CD4-positive, CD25-positive, alpha-beta regulatory T cell (primary cell): Measurements from ENCODE around the gene IGLON5. TPM values are rescaled to one million over a fixed set of nuclear protein-coding genes. Genes with fewer than 3 reads are reported as not detected.

Experiments used
- ATAC-seq, 2 donors: fragments of 150-1000 bp; cut with Tn5 transposase; one replicate each; pipeline ENCODE4 v1.10.0; 2021; ENCODE audit warnings: low read depth in 2 of 2, moderate number of reproducible peaks in 2 of 2, moderate library complexity in 1 of 2
- DNase-seq, 3 donors: peaks; one replicate each; pipeline versions ENCODE4 v3.0.0 to v3.0.0-alpha.2; 2012 to 2022; ENCODE audit warnings: mixed read lengths in 1 of 3
- H3K27ac ChIP-seq: one replicate; pipeline ENCODE4 v1.7.0; 2013; ENCODE audit warnings: mild to moderate bottlenecking, low read length; ENCODE audit not compliant: insufficient read depth, poor library complexity, severe bottlenecking
- H3K27me3 ChIP-seq: one replicate; pipeline ENCODE4 v1.7.0; 2013; ENCODE audit warnings: low read length; ENCODE audit not compliant: control insufficient read depth, insufficient read depth
- H3K36me3 ChIP-seq: one replicate; pipeline ENCODE4 v1.7.0; 2013; ENCODE audit warnings: mild to moderate bottlenecking, low read length, moderate library complexity; ENCODE audit not compliant: control insufficient read depth, insufficient read depth
- H3K4me1 ChIP-seq: 2 replicates; pipeline ENCODE4 v1.7.0; 2013; ENCODE audit warnings: mild to moderate bottlenecking, low read length; ENCODE audit not compliant: insufficient read depth, control insufficient read depth, poor library complexity, severe bottlenecking
- H3K4me3 ChIP-seq: one replicate; pipeline ENCODE4 v1.7.0; 2013; ENCODE audit warnings: low read depth, mild to moderate bottlenecking, low read length, moderate library complexity
- H3K9me3 ChIP-seq, 2 experiments: 1 replicate in 1 of 2; 2 replicates in 1 of 2; pipeline ENCODE4 v1.7.0; 2013; ENCODE audit warnings: low read length in 2 of 2, mild to moderate bottlenecking in 1 of 2, moderate library complexity in 1 of 2; ENCODE audit not compliant: control insufficient read depth in 2 of 2
- H3K27ac Mint-ChIP-seq, 3 donors: one replicate each; pipeline ENCODE4 v1.8.0; 2020 to 2022; ENCODE audit warnings: mild to moderate bottlenecking in 3 of 3, mixed read lengths in 3 of 3, moderate library complexity in 2 of 3
- H3K27me3 Mint-ChIP-seq: one replicate; pipeline ENCODE4 v1.8.0; 2022; ENCODE audit warnings: mild to moderate bottlenecking, mixed read lengths
- H3K36me3 Mint-ChIP-seq: one replicate; pipeline ENCODE4 v1.8.0; 2020; ENCODE audit warnings: mixed read lengths
- H3K4me1 Mint-ChIP-seq, 4 donors: one replicate each; pipeline ENCODE4 v1.8.0; 2020 to 2022; ENCODE audit warnings: mixed read lengths in 4 of 4, mild to moderate bottlenecking in 1 of 4
- H3K4me3 Mint-ChIP-seq, 4 donors: one replicate each; pipeline ENCODE4 v1.8.0; 2020 to 2022; ENCODE audit warnings: mild to moderate bottlenecking in 4 of 4, mixed read lengths in 4 of 4, moderate library complexity in 3 of 4
- H3K9me3 Mint-ChIP-seq, 7 donors: one replicate each; pipeline ENCODE4 v1.8.0; 2020 to 2022; ENCODE audit warnings: mixed read lengths in 7 of 7, mild to moderate bottlenecking in 3 of 7, moderate library complexity in 2 of 7
- polyA plus RNA-seq, 4 donors: library from polyadenylated mRNA; unstranded; fragments of 300-500 nt; fragmentation: Illumina TruSeq; gene quantifications; one replicate each; pipeline ENCODE4 v1.2.3, GENCODE V29; 2021
- total RNA-seq: library from RNA; stranded (reverse); gene quantifications from one replicate; pipeline ENCODE4 v1.2.3, GENCODE V29; 2022

Gene IGLON5
- total and polyA plus RNA-seq, 5 donors from 2014 or later: not detected

DNA sequence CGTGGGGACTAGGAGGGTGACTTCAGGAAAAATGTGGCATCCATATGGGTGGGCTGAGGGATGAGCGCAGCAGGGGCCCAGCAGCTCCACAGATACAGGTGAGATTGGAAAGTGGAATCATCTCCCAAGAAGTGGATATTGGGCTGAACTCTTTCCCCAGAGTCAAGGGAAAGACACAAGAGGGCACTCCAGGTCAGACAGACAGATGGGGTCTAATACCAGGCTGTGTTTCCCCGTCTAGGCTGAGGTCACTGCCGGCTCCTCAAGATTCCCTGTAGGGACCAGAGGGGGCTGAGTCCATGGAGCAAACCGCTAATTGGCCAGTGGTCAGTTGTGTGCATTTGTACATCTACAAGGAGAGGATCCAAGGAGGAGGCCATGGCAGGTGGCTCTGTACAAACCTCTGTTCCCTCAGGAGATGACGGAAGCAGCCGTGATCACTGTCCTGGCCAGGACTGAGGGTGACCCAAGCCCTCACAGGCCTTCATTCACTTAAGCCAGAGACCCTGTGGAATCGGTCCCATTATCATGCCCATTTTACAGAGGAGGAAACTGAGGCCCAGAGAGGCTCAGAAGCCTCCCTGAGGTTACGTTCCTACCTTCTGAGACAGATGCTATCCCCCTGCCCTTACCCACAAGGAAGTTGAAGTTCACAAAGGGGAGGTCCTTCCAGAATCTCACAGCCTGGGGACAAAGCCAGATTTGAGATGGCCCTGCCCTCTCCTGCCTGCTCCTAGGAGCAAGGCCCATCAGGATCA lies 14.9 kb upstream of the IGLON5 start:
- Mint-ChIP-seq H3K4me3 (no peak overlapping the region), H3K27me3 (no peaks in the 10 kb centered on the region)
- H3K36me3 ChIP-seq: no peaks in the 10 kb centered on the region

DNA sequence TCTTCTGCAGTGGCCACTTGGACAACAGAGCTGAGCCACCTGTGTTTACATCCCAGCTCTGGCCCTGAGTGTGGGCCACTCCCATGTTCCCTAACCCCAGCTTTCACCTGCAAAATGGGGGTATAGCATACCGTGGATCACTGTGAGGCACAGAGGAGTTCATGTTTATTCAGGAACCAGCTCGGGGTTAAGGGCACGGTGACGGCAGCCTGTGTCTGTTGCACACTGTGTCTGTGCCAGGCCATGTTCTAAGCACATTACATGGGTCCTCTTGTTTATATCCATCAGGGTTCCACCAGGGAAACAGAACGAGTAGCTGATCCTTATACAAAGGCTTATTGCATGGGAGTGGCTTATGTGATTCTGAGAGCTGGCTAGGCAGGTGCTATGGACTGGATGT lies 14.0 kb upstream of the IGLON5 start:
- H3K4me3 ChIP-seq: no peak overlapping the region
- Mint-ChIP-seq H3K36me3 (no peaks in the 10 kb centered on the region), H3K27ac (no peak overlapping the region), H3K9me3 (peaks cover 0 to 6% (median under 1%) of the 10 kb centered on the region in 7 donors), H3K4me1 (no peaks in the 10 kb centered on the region), H3K27me3 (no peaks in the 10 kb centered on the region), H3K4me3 (no peak overlapping the region)
- H3K27ac ChIP-seq: no peak overlapping the region
- H3K27me3 ChIP-seq: no peaks in the 10 kb centered on the region
- ATAC-seq (no peak), DNase-seq (no peak)
- no peaks in the 10 kb centered on the region for H3K36me3 ChIP-seq
- H3K9me3 ChIP-seq: no peaks in the 10 kb centered on the region
- H3K4me1 ChIP-seq: no peaks in the 10 kb centered on the region

More for the DNA sequence above, 14.9 kb upstream of the IGLON5 start:
- Histone ChIP-seq H3K4me3 (no peak overlapping the region), H3K4me1 (no peaks in the 10 kb centered on the region), H3K27me3 (no peaks in the 10 kb centered on the region), H3K27ac (no peak overlapping the region), H3K9me3 (no peaks in the 10 kb centered on the region)
- Mint-ChIP-seq H3K36me3 (no peaks in the 10 kb centered on the region), H3K27ac (no peak overlapping the region), H3K4me1 (no peaks in the 10 kb centered on the region), H3K9me3 (peaks cover 0 to 6% (median 0%) of the 10 kb centered on the region in 7 donors)
- DNase-seq: no peak
- no peak for ATAC-seq

DNA sequence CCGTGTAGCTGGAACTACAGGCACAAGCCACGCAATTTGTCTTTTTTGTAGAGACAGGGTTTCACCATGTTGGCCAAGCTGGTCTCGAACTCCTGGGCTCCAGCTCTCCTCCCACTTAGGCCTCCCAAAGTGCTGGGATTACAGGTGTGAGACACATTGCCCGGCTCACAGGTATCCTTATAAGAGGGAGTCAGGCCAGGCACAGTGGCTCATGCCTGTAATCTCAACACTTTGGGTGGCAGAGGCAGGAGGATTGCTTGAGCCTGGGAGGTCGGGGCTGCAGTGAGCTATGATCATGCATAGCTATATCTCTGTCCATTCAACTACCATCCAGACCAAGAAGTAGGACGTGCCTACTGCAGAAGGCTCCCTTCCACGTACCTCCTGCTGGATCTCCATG lies 10.2 kb upstream of the IGLON5 start:
- H3K4me3 Mint-ChIP-seq: no peak overlapping the region
- Histone ChIP-seq H3K9me3 (peaks cover 0 to 2% of the 10 kb centered on the region in 2 experiments), H3K4me1 (no peaks in the 10 kb centered on the region), H3K27me3 (no peaks in the 10 kb centered on the region), H3K4me3 (no peak overlapping the region), H3K27ac (no peak overlapping the region), H3K36me3 (no peaks in the 10 kb centered on the region)
- DNase-seq (no peak), ATAC-seq (no peak)
- no peaks in the 10 kb centered on the region for H3K4me1 Mint-ChIP-seq
- H3K36me3 Mint-ChIP-seq: no peaks in the 10 kb centered on the region
- H3K27me3 Mint-ChIP-seq: no peaks in the 10 kb centered on the region
- H3K27ac Mint-ChIP-seq: no peak overlapping the region
- peaks cover 0 to 13% (median 8%) of the 10 kb centered on the region in 7 donors for H3K9me3 Mint-ChIP-seq

DNA sequence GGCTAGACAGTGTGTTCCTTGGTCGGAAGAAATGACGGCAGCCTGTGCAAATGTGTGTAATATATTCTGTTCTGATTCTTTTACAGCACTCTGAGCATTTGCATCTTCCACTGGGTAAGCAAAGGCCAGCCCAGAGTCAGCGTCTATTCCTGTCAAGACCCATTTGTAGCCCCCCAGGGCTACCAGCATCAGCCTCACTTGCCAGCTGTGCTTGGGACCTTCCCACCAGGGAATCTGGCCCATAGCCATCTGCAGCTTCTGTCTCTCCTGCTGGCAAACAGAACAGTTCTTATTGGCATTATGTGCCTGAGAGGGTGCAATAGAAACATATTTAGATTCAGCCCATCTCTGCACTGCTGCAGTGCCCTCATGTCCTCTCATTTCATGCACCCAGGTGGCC lies 6.0 kb upstream of the IGLON5 start:
- Mint-ChIP-seq H3K27ac (no peak overlapping the region), H3K4me1 (no peaks in the 10 kb centered on the region), H3K27me3 (peaks cover 22% of the 10 kb centered on the region), H3K36me3 (no peaks in the 10 kb centered on the region), H3K4me3 (no peak overlapping the region), H3K9me3 (peaks cover 0 to 31% (median 12%) of the 10 kb centered on the region in 7 donors)
- Histone ChIP-seq H3K36me3 (no peaks in the 10 kb centered on the region), H3K9me3 (peaks cover 10 to 12% of the 10 kb centered on the region in 2 experiments), H3K27me3 (peaks cover 4% of the 10 kb centered on the region), H3K27ac (no peak overlapping the region), H3K4me3 (no peak overlapping the region), H3K4me1 (no peaks in the 10 kb centered on the region)
- DNase-seq (no peak), ATAC-seq (no peak)

- DNase-seq (no peak), ATAC-seq (no peak)
- H3K27ac ChIP-seq: no peak overlapping the region
- Mint-ChIP-seq H3K4me3 (no peak overlapping the region), H3K4me1 (peaks cover 0 to 7% (median under 1%) of the 10 kb centered on the region in 4 donors), H3K36me3 (no peaks in the 10 kb centered on the region), H3K27ac (no peak overlapping the region), H3K9me3 (peaks cover 0 to 8% (median 2%) of the 10 kb centered on the region in 7 donors), H3K27me3 (peaks cover 36% of the 10 kb centered on the region)
- no peaks in the 10 kb centered on the region for H3K36me3 ChIP-seq
- H3K4me1 ChIP-seq: no peaks in the 10 kb centered on the region
- H3K27me3 ChIP-seq: no peaks in the 10 kb centered on the region
- no peaks in the 10 kb centered on the region for H3K9me3 ChIP-seq
- no peak overlapping the region for H3K4me3 ChIP-seq
Observed at GRCh38 chr19:51316688-51317087, 5.2 kb downstream of the IGLON5 start.

GRCh38 chr19:51317376-51317775 lies 5.9 kb downstream of the IGLON5 start:
- H3K27me3 Mint-ChIP-seq: peaks cover 33% of the 10 kb centered on the region
- no peak overlapping the region for H3K4me3 ChIP-seq
- H3K9me3 ChIP-seq: no peaks in the 10 kb centered on the region

GRCh38 chr19:51317968-51318367 lies 6.5 kb downstream of the IGLON5 start:
- Histone ChIP-seq H3K27me3 (no peaks in the 10 kb centered on the region), H3K36me3 (no peaks in the 10 kb centered on the region), H3K4me3 (no peak overlapping the region), H3K9me3 (no peaks in the 10 kb centered on the region), H3K27ac (no peak overlapping the region), H3K4me1 (no peaks in the 10 kb centered on the region)
- no peak overlapping the region for H3K4me3 Mint-ChIP-seq
- H3K27ac Mint-ChIP-seq: peak overlapping the region in 1 of 3 donors; percentile 35
- no peak for ATAC-seq
- no peak for DNase-seq
- H3K27me3 Mint-ChIP-seq: peaks cover 35% of the 10 kb centered on the region
- no peaks in the 10 kb centered on the region for H3K36me3 Mint-ChIP-seq
- H3K9me3 Mint-ChIP-seq: peaks cover 0 to 8% (median 2%) of the 10 kb centered on the region in 7 donors
- peaks cover 0 to 3% (median under 1%) of the 10 kb centered on the region in 4 donors for H3K4me1 Mint-ChIP-seq

More at GRCh38 chr19:51317376-51317775, 5.9 kb downstream of the IGLON5 start:
- Mint-ChIP-seq H3K36me3 (no peaks in the 10 kb centered on the region), H3K27ac (peak overlapping the region in 1 of 3 donors; percentile 53), H3K4me3 (no peak overlapping the region), H3K9me3 (peaks cover 0 to 8% (median 2%) of the 10 kb centered on the region in 7 donors), H3K4me1 (peaks cover 0 to 5% (median under 1%) of the 10 kb centered on the region in 4 donors)
- Histone ChIP-seq H3K27me3 (no peaks in the 10 kb centered on the region), H3K4me1 (no peaks in the 10 kb centered on the region), H3K27ac (no peak overlapping the region), H3K36me3 (no peaks in the 10 kb centered on the region)
- DNase-seq: no peak
- no peak for ATAC-seq
